ENCODE results near the gene WDR83.
"Not testable (repeated sequence)": the region's sequence is repeated elsewhere in the genome, so short reads cannot be mapped to it uniquely, and the experiment has no call there.

WDR83 gene

DNA sequence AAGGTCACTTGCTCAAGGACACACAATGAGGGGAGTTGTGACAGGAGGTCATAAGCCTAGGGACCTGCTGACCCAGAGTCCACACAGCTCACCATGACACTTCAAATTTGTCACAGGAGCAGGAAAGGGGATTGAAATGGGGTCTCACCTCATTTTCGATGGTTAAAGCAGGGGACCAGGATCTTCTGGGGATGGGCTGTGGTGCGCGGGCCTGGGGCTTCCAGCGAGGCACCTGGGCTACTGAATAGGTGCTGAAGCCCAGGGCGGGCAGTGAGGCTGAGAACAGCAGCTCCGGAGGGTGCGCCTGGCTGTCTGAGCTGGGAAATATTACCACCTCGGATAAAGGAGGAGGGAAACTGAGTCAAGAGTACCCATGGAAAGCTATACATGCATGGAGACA is 11.1 kb upstream of the WDR83 start:
- no peak for DNase-seq (ENCODE audit: low read depth in 2 of 2)

DNA sequence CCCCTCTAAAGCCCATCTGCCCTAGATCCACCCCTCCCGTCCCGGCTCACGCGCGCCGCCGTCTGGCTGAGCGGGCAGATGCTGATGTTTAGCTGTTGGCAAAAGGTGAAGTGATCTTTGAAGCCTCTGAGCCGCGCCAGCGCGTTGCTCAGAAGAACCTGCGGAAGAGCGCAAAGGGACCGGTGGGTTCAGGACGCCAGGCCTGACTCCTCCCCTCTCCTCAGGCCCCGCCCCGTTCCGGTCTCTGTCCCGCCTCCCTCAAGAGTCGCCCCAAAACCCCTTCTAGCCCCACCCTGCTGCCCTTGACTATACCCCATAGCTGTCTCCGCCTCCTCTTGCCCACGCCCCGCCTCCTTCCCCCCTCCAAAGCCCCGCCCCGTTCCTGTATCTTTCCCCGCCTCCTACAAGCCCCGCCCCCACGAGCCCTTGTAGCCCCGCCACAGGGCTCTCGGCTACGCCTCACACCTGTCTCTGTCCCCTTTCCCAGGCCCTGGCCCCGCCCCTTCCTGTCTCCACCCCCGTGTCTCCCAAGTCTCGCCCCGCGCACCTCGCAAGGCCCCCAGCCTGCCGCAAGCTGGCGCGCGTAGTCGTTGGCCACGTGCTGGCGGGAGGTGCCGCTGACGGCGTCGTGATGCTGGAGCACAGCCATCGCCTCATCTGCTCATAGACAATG is 9.6 kb upstream of the WDR83 start:
- DNase-seq (ENCODE audit: low read depth in 2 of 2), result no peak

DNA sequence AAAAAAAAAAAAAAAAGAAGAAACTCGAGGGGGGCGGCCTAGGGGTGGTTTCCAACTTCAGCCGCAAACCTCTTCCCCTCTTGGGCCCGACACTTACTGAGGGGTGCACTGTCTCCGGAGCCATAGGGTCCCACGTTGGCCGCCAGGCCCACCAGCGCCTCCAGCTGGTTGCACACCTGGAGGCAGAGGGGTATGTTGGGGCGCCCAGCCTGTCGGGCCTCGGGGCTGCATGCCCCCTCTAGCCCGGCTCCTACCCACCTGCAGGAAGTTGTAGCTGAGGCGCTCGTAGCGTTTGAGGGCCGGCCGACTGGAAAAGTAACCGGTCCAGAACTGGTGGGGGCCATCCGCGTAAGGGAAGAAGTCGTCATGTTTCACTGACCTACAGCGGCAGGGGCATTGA is 8.6 kb upstream of the WDR83 start:
- DNase-seq (ENCODE audit: low read depth in 2 of 2), result no peak

DNA sequence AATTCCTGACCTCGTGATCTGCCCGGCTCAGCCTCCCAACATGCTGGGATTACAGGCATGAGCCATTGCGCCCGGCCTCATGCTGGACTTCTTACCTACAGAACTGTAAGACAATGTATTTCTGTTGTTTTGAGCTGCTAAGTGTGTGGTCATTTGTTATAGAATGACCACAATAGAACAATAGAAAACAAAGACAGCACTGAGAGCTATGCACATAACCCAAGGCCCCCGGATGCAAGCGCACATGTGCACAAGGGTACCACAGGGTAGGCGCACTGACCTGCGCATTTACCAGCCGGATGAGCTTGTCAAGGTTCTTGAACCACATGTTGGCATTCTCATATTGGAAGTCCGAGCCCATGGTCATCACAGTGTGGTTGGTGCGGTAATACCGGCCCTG is 5.6 kb upstream of the WDR83 start:
- DNase-seq (ENCODE audit: low read depth in 2 of 2), result no peak

DNA sequence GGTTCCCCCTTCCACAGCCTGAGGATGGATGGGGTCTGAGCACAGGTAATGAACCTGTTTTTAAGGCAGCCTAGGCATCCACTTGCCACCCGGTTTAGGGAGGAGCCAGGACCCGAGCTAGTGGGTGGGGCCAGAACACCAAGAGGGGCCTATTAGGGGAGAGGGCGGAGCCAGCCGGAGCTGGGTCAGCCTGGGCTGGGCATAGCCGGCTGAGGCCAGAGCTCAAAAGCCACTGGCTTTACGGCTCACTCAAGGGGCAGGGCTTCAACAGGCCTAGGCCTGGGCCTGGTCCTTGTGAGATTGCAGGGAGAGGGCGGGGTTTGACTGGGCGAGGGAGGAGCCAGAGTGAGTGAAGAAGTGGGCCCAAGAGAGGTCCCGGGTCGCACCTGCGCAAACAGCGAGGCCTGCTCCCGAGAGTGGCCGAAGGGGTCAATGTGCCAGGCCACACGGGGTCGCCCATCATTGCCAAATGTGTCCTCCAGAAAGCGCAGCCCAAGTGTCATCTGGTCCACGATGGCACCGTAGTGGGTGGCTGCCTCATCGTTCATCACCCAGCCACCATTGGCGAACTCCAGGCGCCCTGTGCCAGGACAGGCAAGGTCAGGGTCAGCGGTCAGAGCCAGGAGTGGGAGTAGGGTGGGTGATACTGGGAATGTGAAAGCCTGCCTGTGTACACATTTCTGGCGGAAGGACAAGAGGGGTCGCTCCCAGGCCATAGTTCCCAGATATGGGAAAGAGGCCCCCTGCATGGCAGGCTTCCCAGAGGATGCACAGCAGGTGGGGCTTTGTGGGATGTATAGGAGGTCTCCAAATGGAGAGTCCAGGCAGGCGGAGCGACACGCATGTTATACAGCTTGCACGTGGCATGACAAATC is 2.0 kb upstream of the WDR83 start:
- no peak for DNase-seq (ENCODE audit: low read depth in 2 of 2)

DNA sequence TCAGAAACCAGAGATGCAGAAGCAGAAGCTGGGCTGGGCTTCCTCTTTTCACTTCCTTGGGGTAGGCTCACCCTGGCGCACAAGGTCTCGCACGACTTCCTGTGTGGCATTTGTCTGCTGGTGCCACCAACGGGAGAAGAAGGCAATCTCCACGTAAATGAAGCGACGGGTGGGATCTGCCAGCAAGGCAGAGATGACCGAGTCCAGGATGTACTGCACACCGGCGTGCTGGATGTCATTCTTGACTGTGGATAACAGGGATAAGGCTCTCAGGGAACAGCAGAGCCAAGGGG is 1.4 kb upstream of the WDR83 start:
- DNase-seq (ENCODE audit: low read depth in 2 of 2), result no peak

DNA sequence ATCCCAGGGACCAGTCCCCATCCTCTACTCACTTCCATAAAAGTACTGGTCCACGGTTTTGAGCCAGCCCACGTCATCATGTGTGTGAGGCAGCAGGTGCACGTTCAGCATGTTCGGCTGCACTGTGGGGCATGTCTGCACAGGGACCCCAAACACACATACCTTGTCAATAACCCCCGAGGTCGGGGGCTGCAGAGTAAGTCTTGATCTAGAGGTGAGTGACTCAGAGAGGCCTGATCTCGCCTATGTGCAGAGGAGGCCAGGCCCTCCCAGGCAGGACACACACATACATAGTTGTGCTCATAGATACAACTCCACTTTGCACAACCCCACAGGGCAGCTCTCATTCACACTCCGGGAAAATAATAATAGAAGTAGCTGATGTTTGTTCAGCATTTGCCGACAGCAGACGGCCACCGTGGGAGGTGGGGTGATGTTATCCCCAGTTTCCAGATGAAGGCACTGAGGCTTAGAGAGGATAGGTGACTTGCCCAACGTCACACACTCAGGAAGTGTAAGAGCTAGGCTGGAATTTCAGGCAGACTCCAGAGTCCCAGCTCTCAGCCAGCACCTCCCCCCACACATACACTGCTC is 839 bp upstream of the WDR83 start:
- DNase-seq (ENCODE audit: low read depth in 2 of 2), result no peak

DNA sequence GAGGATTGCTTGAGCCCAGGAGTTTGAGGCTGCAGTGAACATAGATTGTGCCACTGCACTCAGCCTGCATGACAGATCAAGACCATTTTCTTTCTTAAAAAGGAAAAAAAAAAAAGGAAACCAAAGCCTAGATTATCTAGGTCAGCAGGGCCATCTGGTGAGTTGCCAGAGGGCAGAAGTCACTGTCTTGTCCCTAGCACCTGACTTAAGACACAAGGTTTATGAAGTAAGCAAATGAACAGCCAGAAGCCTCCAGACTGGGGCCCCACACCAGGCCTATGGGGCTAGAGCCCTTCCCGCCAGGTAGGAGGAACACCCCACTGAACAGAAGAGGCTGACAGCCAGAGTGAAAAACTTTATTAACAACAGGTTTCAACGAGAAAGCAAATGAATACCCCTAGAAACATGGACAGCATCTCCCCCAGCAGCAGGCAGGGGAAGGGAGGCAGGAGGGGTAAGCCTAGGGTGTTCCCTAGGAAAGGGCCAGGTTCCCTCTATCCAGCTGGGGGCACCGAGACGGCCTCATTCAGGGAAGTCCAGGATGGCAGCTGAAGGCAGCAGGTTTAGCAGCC is 1.2 kb downstream of the WDR83 start:
- DNase-seq (ENCODE audit: low read depth in 2 of 2), result no peak

DNA sequence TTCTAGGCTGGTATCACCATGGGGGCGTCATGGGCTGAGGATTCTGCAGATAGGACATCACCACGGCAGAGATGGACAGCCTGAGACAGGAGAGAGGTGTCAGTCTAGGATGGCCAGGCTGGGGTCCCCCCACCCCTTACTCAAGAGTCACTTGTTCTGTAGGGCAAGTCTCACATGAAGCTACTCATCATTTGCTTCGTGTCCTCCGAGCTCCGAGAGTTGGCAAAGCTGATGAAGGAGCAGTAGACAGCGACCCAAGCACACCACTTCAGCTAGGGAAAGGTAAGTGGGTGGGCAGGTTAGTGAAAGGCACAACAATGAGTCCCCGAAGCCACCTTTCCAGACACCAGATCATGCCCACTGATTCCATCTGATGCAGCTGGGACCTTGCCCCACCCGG is 1.7 kb downstream of the WDR83 start:
- no peak for DNase-seq (ENCODE audit: low read depth in 2 of 2)

DNA sequence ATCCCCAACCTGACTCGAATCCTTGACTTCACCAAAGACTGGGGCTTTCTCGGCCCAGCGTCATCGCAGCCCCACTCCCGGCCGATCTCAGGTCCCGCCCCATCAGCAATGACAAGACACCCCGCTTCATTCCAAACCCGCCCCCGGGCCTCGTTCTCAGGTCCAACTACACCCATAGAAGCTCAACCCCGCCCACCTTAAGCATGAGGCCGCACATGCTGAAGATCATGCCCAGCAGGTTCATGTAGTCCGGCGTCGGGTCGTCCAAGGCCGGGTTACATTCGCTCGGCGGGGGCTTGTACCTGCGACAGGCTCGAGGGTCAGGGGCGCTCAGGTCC is 2.3 kb downstream of the WDR83 start:
- DNase-seq (ENCODE audit: low read depth in 2 of 2), result no peak

DNA sequence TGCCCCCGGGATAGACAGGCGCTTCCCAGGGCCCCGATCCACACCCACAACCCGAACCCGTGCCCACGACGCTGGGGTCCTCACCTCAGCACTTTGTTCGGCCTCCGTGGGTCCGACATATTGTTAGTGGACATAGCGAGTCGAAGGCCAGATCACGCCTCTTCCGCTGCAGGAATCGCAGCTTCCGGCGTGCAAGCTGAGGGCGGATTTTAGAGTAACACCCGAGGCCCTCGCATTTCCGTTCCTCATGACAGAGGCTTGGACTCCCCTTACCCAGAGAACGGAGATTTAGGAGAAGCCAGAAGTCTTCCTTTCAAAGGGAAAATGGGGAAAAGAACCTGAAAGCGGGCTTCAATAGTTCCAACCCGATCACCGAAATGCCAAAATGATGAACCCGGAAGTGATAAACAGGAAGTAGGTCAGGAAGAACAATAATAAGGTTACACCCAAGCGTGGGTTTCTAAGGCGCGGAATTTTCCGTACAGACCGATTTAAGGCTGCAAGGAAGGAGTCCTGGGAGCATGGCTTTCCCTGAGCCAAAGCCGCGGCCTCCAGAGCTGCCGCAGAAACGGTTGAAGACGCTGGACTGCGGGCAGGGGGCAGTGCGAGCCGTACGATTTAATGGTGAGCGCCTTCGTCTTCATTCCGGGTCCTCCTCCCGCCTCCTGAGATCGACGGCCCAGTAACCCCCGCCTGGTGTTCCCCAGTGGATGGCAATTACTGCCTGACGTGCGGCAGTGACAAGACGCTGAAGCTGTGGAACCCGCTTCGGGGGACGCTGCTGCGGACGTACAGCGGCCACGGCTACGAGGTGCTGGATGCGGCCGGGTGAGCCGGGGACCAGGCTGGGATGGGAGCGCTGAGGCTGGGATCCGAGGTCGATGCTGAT is 2.9 kb downstream of the WDR83 start:
- peak; percentile 59 to 63 for DNase-seq (ENCODE audit: low read depth in 2 of 2)

DNA sequence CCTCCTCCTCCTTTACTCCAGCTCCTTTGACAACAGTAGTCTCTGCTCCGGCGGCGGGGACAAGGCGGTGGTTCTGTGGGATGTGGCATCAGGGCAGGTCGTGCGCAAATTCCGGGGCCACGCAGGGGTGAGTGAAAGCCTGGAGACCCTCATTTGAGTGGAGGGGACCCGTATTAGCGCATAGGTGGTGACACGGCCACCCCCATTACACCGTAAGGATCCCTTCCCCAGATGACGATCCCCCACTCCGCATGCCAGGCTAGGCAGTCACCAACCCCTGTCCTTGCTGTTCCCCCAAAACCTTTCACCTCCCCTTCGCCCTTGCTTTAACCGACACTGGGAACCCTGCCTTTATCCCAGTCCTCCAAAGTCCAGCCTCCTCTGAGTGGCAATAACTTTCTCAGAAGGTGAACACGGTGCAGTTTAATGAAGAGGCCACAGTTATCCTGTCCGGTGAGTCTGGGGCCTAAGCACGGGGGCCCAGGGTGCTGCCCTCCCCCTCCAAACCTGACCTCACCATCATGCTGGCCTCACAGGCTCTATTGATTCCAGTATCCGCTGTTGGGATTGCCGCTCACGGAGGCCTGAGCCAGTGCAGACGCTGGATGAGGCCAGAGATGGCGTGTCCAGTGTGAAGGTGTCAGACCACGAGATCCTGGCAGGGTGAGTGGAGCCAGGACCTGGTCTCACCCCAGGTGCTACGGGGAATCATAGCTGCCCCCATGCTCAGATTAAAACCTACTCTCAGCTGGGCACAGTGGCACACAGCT is 3.7 kb downstream of the WDR83 start:
- DNase-seq (ENCODE audit: low read depth in 2 of 2), result no peak

DNA sequence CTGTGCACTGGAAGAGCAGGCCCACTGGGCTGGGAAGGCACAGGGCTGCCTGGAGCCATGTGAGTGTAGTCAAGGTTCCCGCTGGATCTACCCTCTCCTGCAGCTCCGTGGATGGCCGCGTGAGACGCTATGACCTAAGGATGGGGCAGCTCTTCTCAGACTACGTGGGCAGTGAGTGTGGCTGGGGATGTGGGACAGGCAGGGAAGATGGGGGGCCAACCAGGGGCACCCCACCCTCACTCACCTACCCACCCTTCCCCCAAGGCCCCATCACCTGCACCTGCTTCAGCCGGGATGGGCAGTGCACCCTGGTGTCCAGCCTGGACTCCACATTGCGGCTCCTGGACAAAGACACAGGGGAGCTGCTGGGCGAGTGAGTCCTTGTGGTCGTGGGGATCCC is 6.1 kb downstream of the WDR83 start:
- DNase-seq (ENCODE audit: low read depth in 2 of 2), result no peak

DNA sequence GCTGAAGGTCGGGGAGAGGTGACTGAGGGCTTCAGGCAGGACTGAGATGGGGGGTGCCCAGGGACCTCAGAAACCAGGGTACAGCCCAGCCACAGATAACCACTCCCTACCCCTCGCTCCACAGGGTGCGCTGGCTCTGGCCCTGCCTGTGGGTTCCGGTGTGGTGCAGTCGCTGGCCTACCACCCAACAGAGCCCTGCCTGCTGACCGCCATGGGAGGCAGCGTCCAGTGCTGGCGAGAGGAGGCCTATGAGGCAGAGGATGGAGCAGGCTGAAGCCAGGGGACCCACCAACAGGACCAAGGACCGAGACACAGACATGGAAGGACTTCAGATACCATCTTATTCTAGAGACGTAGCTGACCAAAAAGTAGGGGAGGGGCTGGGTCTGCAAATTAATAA is 8.8 kb downstream of the WDR83 start:
- DNase-seq (ENCODE audit: low read depth in 2 of 2), result no peak

DNA sequence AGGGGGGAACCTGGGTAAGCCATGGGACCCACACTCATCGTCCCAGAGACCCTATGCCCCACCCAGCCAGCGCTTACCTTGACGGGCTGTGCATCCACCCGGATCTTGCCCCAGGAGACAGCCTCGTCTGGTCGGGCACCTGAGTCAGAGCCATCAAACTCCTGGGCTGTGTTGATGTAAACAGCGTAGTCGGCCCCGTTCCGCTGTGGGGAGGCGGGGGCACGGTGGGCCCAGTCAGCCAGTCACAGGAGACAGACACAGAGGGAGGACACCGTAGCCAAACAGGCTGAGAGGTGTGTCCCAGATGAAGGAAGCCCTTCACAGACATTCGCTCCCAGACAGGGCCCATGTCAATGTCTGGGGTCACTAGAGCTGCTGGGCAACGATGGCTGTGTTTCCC is 9.3 kb downstream of the WDR83 start:
- DNase-seq (ENCODE audit: low read depth in 2 of 2), result no peak

DNA sequence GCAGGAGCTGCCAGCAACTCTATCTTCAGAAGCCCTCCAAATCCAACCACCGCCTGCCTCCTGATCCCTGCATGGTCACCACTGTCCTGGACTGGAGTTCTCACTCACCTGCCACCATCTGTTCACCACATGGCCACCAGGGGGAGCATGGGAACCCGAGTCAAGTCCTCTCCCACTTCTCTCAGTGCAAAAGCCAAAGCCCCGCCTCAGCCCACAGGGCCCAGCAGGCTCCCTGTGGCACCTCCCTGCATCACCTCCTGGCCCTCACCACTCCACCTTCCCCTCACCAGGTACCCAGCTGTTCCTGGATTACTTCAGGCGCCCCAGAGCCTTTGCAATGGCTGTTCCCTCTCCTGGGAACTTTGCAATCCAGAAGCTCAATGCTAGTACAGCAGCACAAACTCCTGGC is 9.8 kb downstream of the WDR83 start:
- DNase-seq (ENCODE audit: low read depth in 2 of 2), result peak; percentile 33 to 39

DNA sequence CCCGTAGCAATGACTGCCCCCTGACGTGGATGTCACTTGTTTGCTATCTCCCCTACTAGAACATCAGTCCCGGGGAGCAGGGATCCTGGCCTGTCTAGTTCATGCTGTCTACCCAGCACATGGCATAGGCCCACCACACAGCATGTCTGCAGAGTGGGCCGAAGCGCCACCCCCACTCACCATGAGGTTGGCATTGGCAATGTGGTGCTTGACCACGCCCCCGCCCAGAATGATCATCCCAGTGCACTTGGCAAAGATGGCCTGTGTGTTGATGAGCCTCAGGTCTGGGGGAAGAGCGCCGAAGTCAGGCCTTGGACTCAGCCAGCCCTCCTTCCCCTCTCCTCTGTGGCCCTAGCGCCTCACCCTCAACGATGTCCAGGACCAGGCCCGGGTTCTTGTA is 10.3 kb downstream of the WDR83 start:
- no peak for DNase-seq (ENCODE audit: low read depth in 2 of 2)

DNA sequence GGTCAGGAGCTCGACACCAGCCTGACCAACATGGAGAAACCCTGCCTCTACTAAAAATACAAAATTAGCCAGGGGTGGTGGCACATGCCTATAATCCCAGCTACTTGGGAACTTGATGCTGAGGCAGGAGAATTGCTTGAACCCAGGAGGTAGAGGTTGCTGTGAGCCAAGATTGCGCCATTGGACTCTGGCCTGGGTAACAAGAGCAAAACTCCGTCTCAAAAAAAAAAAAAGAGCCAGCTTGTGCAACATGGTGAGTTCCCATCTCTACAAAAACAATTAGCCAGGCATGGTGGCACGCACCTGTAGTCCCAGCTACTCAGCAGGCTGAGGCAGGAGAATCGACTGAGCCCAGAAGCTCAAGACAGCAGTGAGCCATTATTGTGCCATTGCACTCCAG is 11.4 kb downstream of the WDR83 start:
- DNase-seq (ENCODE audit: low read depth in 2 of 2), result not testable (repeated sequence)

DNA sequence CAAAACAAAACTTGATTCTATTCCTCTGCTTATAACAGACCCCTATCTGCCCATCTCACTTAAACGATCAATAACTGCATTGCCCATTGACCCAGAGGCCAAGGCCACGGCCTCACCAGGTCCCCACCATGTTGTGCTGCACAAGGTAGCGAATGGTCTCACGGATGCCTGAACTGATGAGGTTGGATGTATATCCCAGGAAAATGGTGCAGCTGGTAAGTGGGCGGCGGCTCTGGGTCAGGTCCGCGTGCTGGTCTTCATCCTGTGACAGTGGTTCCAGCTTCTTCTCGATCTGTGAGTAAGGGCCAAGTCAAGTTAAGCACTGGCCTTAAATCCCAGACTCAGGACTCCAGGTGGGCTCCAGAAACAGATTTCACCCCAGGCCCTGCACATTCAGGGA is 13.4 kb downstream of the WDR83 start:
- DNase-seq (ENCODE audit: low read depth in 2 of 2), result no peak

DNA sequence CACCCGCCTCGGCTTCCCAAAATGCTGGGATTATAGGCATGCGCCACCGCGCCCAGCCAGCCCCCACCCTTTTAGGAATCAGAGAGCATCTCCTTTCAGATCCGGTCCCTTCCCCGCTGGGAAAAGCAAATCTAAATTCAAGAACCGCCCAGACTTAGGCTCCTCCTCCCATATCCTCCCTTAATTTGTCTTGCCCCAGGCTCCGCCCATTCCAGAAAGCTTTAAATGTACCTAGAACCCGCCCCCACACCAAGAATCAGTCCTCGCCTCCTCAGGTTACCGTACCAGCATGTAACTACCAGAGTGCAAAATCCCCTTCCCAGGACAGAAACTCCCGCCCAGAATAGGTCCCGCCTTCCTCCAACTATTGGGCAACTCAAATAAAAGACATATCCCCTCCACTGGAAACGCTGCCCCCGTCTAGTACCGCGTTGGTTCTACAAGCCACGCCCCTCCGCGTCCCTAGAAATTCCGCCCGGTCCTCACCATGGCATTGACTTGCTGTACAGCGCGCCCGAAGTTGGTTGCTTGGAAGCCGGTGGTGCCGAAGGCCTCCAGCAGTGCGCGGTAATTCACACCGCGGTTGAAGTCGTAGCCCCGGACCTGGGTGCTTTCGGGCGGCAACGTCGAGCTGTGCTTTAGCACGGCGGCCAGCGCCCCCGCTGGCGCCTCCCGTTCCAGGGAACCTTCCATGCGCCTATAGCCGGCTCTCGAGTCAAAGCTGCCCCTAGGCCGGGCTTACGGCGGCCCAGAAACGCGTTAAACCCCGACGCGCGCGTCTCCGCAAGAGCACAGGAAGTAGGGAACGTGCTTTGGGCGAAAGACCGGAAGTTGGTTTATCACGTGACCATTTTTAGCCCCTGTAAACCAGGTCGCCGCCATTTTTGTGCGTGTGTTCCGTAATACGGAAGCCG is 14.7 kb downstream of the WDR83 start, which contains the start of gene DHPS:
Gene DHPS, minus strand, starts transcription at position 807 of the 914 bp plus-strand sequence. Its CDS starts 114 bp downstream, at position 693.
- peak; percentile 95 to 96 for DNase-seq (ENCODE audit: low read depth in 2 of 2)

Data from fibroblast of skin of left quadriceps (primary cell).